GM12891 (cell line): ENCODE data around the gene ING5.

Experiments used
- PAX5 ChIP-seq: IDR thresholded peaks from 2 replicates; pipeline ENCODE4 v1.6.1; 2011; ENCODE audit warnings: low read length, moderate library complexity, mild to moderate bottlenecking; ENCODE audit not compliant: insufficient read depth, severe bottlenecking
- POLR2A ChIP-seq: IDR thresholded peaks from 2 replicates; pipeline ENCODE4 v1.6.1; 2011; ENCODE audit warnings: low read depth, low read length, control low read depth
- POLR2AphosphoS5 ChIP-seq: IDR thresholded peaks from 2 replicates; pipeline ENCODE4 v1.6.1; 2011; ENCODE audit warnings: low read depth, low read length, control low read depth
- POU2F2 ChIP-seq: IDR thresholded peaks from 2 replicates; pipeline ENCODE4 v1.6.1; 2011; ENCODE audit warnings: low read depth, mild to moderate bottlenecking, control low read depth, low read length, moderate library complexity
- SPI1 ChIP-seq: IDR thresholded peaks from 2 replicates; pipeline ENCODE4 v1.6.1; 2011; ENCODE audit warnings: low read depth, low read length, control low read depth
- TAF1 ChIP-seq: IDR thresholded peaks from 2 replicates; pipeline ENCODE4 v1.6.1; 2011; ENCODE audit warnings: low read depth, low read length, control low read depth

- TF ChIP-seq POLR2A: no peak
- TF ChIP-seq SPI1: no peak
- no peak for TF ChIP-seq POLR2AphosphoS5
- no peak for TF ChIP-seq POU2F2
- no peak for TF ChIP-seq TAF1
- no peak for TF ChIP-seq PAX5
These were observed 26.2 kb downstream of the ING5 start for GRCh38 chr2:241728000-241728399.
